ENCODE data around the gene TRIM54. TPM values are rescaled to one million over a fixed set of nuclear protein-coding genes. Genes with fewer than 3 reads are reported as not detected.

Gene TRIM54
- total RNA-seq, 1 donor from 2014 or later, result not detected

- H3K27me3 Mint-ChIP-seq (ENCODE audit: unreplicated experiment), result peaks cover 8% of the 10 kb centered on the region
- TF ChIP-seq, protein P1, sequence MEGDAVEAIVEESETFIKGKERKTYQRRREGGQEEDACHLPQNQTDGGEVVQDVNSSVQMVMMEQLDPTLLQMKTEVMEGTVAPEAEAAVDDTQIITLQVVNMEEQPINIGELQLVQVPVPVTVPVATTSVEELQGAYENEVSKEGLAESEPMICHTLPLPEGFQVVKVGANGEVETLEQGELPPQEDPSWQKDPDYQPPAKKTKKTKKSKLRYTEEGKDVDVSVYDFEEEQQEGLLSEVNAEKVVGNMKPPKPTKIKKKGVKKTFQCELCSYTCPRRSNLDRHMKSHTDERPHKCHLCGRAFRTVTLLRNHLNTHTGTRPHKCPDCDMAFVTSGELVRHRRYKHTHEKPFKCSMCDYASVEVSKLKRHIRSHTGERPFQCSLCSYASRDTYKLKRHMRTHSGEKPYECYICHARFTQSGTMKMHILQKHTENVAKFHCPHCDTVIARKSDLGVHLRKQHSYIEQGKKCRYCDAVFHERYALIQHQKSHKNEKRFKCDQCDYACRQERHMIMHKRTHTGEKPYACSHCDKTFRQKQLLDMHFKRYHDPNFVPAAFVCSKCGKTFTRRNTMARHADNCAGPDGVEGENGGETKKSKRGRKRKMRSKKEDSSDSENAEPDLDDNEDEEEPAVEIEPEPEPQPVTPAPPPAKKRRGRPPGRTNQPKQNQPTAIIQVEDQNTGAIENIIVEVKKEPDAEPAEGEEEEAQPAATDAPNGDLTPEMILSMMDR (IDR thresholded peaks at IDR 0.05; ENCODE audit: unreplicated experiment), result no peak
- H3K4me1 Mint-ChIP-seq (ENCODE audit: unreplicated experiment), result peaks cover 5% of the 10 kb centered on the region
- no peak overlapping the region for H3K4me3 Mint-ChIP-seq (ENCODE audit: unreplicated experiment)
- DNase-seq (ENCODE audit: low spot score), result no peak
- H3K9me3 Mint-ChIP-seq (ENCODE audit: unreplicated experiment), result no peaks in the 10 kb centered on the region
- H3K27ac Mint-ChIP-seq (ENCODE audit: unreplicated experiment), result no peak overlapping the region
- no peaks in the 10 kb centered on the region for H3K36me3 Mint-ChIP-seq (ENCODE audit: low read depth, unreplicated experiment)
Measured at GRCh38 chr2:27284996-27285395, 2.8 kb downstream of the TRIM54 start.

DNA sequence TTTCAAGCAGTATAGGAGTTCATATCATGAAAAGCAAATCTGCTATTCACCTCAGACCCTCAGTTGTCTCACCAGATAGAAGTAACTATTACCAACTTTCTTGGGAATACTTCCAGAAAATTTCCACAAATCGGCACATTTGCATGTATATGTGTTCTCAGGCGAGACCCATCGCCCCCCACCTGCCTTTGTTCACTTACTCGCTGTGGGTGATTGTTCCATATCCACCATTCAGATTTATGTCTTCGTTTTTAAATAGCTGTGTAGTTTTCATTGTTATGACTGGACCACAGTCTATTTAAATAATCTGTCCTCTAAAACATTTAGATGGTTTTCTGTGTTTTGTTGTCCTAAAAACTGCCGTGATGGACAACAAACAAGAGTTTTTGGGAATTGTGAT is 3.3 kb downstream of the TRIM54 start:
- no peak for DNase-seq (ENCODE audit: low spot score)
- Mint-ChIP-seq H3K9me3 (ENCODE audit: unreplicated experiment) (no peaks in the 10 kb centered on the region), H3K27me3 (ENCODE audit: unreplicated experiment) (peaks cover 8% of the 10 kb centered on the region), H3K4me1 (ENCODE audit: unreplicated experiment) (peaks cover 5% of the 10 kb centered on the region), H3K27ac (ENCODE audit: unreplicated experiment) (no peak overlapping the region), H3K4me3 (ENCODE audit: unreplicated experiment) (no peak overlapping the region), H3K36me3 (ENCODE audit: low read depth, unreplicated experiment) (no peaks in the 10 kb centered on the region)
- TF ChIP-seq, protein P1 (IDR thresholded peaks at IDR 0.05; ENCODE audit: unreplicated experiment), result no peak

DNA sequence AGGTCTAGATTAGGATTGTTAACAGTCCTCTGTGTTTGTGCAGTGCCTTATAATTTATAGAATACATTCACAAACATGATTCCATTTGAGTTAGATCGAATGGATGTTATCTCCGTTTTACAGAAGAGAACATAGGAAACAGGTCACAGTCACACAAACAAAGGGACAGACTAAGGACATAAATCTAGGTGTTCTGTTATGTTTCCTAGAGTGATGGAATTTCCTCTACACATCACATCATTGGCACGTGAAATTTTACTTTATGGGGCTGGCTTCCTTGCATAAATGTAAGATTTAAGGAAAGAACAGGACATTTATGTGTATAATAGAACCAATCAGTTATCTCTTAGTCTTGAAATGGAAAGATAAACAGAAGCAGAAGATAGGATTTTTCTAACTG is 6.4 kb downstream of the TRIM54 start:
- TF ChIP-seq, protein P1 (IDR thresholded peaks at IDR 0.05; ENCODE audit: unreplicated experiment), result no peak
- H3K27ac Mint-ChIP-seq (ENCODE audit: unreplicated experiment), result no peak overlapping the region
- DNase-seq (ENCODE audit: low spot score), result no peak
- H3K27me3 Mint-ChIP-seq (ENCODE audit: unreplicated experiment), result no peaks in the 10 kb centered on the region
- H3K36me3 Mint-ChIP-seq (ENCODE audit: low read depth, unreplicated experiment), result no peaks in the 10 kb centered on the region
- no peaks in the 10 kb centered on the region for H3K9me3 Mint-ChIP-seq (ENCODE audit: unreplicated experiment)
- peaks cover 2% of the 10 kb centered on the region for H3K4me1 Mint-ChIP-seq (ENCODE audit: unreplicated experiment)
- no peak overlapping the region for H3K4me3 Mint-ChIP-seq (ENCODE audit: unreplicated experiment)

DNA sequence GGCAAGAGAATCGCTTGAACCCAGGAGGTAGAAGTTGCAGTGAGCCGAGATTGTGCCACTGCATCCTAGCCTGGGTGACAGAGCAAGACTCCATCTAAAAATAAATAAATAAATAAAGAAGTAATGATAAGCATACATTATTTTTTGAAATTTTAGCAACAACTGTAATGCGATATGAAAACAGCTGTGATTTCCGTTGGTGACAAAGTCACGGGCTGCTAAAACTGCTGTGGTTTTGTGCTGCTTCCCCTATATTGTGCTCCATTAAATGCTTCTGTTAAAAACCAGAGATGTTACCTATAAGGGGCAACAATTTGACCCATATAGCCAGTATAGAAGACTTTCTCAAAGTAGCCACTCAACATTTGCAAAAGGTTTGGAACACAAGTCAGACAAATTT is 8.3 kb downstream of the TRIM54 start:
- H3K27ac Mint-ChIP-seq (ENCODE audit: unreplicated experiment), result no peak overlapping the region
- no peak for DNase-seq (ENCODE audit: low spot score)
- H3K9me3 Mint-ChIP-seq (ENCODE audit: unreplicated experiment), result no peaks in the 10 kb centered on the region
- peaks cover 2% of the 10 kb centered on the region for H3K4me1 Mint-ChIP-seq (ENCODE audit: unreplicated experiment)
- no peaks in the 10 kb centered on the region for H3K27me3 Mint-ChIP-seq (ENCODE audit: unreplicated experiment)
- H3K4me3 Mint-ChIP-seq (ENCODE audit: unreplicated experiment), result no peak overlapping the region
- TF ChIP-seq, protein P1 (IDR thresholded peaks at IDR 0.05; ENCODE audit: unreplicated experiment), result no peak
- H3K36me3 Mint-ChIP-seq (ENCODE audit: low read depth, unreplicated experiment), result no peaks in the 10 kb centered on the region

GRCh38 chr2:27291865-27292264 is 9.6 kb downstream of the TRIM54 start:
- TF ChIP-seq, protein P1 (IDR thresholded peaks at IDR 0.05; ENCODE audit: unreplicated experiment), result no peak
- Mint-ChIP-seq H3K4me1 (ENCODE audit: unreplicated experiment) (peaks cover 2% of the 10 kb centered on the region), H3K9me3 (ENCODE audit: unreplicated experiment) (no peaks in the 10 kb centered on the region), H3K27me3 (ENCODE audit: unreplicated experiment) (no peaks in the 10 kb centered on the region), H3K36me3 (ENCODE audit: low read depth, unreplicated experiment) (no peaks in the 10 kb centered on the region), H3K4me3 (ENCODE audit: unreplicated experiment) (no peak overlapping the region), H3K27ac (ENCODE audit: unreplicated experiment) (no peak overlapping the region)
- DNase-seq (ENCODE audit: low spot score), result no peak
